ENCODE data around the gene GLTPD2. TPM values are rescaled to one million over a fixed set of nuclear protein-coding genes. Genes with fewer than 3 reads are reported as not detected.

The GLTPD2 gene
- total RNA-seq, 1 experiment from 2014 or later = not detected

- no CpG with 5 or more reads among the region's 25 CpGs for WGBS (ENCODE audit: extremely low coverage, insufficient read length, low lambda C conversion rate)
- no peak overlapping the region for H2BK20ac ChIP-seq (ENCODE audit: low read depth, low read length, poor library complexity, severe bottlenecking)
Measured at GRCh38 chr17:4789701-4789950, 862 bp downstream of the GLTPD2 start.

More at GRCh38 chr17:4789701-4789950, 862 bp downstream of the GLTPD2 start:
- no peak overlapping the region for H3K27ac ChIP-seq (ENCODE audit: insufficient read length, low read depth, low read length)
- H3K23ac ChIP-seq (ENCODE audit: insufficient read length, low read depth, low read length) = no peak overlapping the region
- H4K8ac ChIP-seq (replicated peaks; ENCODE audit: insufficient read length, low read depth, low read length) = no peak overlapping the region
- no peak overlapping the region for H4K5ac ChIP-seq (ENCODE audit: insufficient read length, low read depth, low read length)
- Mint-ChIP-seq H3K36me3 (ENCODE audit: insufficient read depth in 1 of 3, low read depth in 3 of 3) (no peaks in the 10 kb centered on the region; a peak in 1 of 7 replicates), H3K4me3 (peak overlapping the region; percentile 70 to 87), H3K4me1 (peaks cover 27 to 35% of the 10 kb centered on the region in 2 experiments), H3K27me3 (ENCODE audit: low read depth) (peaks cover 76% of the 10 kb centered on the region), H3K9me3 (no peaks in the 10 kb centered on the region; a peak in 1 of 5 replicates), H3K27ac (no peak overlapping the region)
- peak overlapping the region; percentile 47 for H3K4me2 ChIP-seq (ENCODE audit: insufficient read depth, insufficient read length, low read length)
- H3K79me1 ChIP-seq (ENCODE audit: insufficient read depth, low read depth, low read length, poor library complexity, severe bottlenecking) = no peaks in the 10 kb centered on the region
- no peak overlapping the region for H2AFZ ChIP-seq (ENCODE audit: low read length)
- peak overlapping the region; percentile 61 for H4K91ac ChIP-seq (ENCODE audit: insufficient read length, low read depth, low read length)
- peaks cover 40% of the 10 kb centered on the region for H3K27me3 ChIP-seq (ENCODE audit: insufficient read depth, low read length)
- no peaks in the 10 kb centered on the region for H3K79me2 ChIP-seq (ENCODE audit: insufficient read depth, low read length)
- no peak overlapping the region for H3K56ac ChIP-seq (ENCODE audit: insufficient read length, low read depth, low read length)
- H2AK5ac ChIP-seq (ENCODE audit: insufficient read length, low read length) = no peak overlapping the region
- H3K9ac ChIP-seq (ENCODE audit: extremely low read depth, insufficient read length, low read length) = no peak overlapping the region
- H3T11ph ChIP-seq (ENCODE audit: low read length) = no peak overlapping the region
- peaks cover 2% of the 10 kb centered on the region; the same call in 1 of the 2 replicates for H3K4me1 ChIP-seq (ENCODE audit: insufficient read depth, low read length)
- peaks cover 17% of the 10 kb centered on the region for H3K23me2 ChIP-seq (ENCODE audit: insufficient read length, low read depth, low read length, poor library complexity, severe bottlenecking)
- no peaks in the 10 kb centered on the region for H3K9me3 ChIP-seq (ENCODE audit: control insufficient read depth, low read depth, low read length)
- H2BK120ac ChIP-seq (ENCODE audit: low read depth, low read length, poor library complexity, severe bottlenecking) = no peak overlapping the region
- peaks cover 3% of the 10 kb centered on the region for H4K20me1 ChIP-seq (ENCODE audit: control insufficient read depth, insufficient read depth, insufficient read length)
- H3K4ac ChIP-seq (ENCODE audit: low read depth, low read length) = no peak overlapping the region
- no peak overlapping the region for H3K18ac ChIP-seq (ENCODE audit: insufficient read length, low read depth, low read length)
- no peak for TF ChIP-seq CTCF (conservative IDR thresholded peaks at IDR 0.05)
- no peak for DNase-seq
- H2BK12ac ChIP-seq (ENCODE audit: insufficient read length, low read depth, low read length) = no peak overlapping the region
- no peak overlapping the region for H2BK5ac ChIP-seq (ENCODE audit: insufficient read length, low read length)
- no peak overlapping the region for H2BK15ac ChIP-seq (ENCODE audit: low read depth, low read length)
- H3K14ac ChIP-seq (ENCODE audit: insufficient read depth, low read length) = no peak overlapping the region
